NCI-H1694 (cell line): ENCODE data around the gene CXCL9.
"Not testable (repeated sequence)": the region's sequence is repeated elsewhere in the genome, so short reads cannot be mapped to it uniquely, and the experiment has no call there.

ENCODE experiments used
- DNase-seq: peaks from one replicate; lab custom pipeline; 2025; lab: John Stamatoyannopoulos, UW

The CXCL9 gene

DNA sequence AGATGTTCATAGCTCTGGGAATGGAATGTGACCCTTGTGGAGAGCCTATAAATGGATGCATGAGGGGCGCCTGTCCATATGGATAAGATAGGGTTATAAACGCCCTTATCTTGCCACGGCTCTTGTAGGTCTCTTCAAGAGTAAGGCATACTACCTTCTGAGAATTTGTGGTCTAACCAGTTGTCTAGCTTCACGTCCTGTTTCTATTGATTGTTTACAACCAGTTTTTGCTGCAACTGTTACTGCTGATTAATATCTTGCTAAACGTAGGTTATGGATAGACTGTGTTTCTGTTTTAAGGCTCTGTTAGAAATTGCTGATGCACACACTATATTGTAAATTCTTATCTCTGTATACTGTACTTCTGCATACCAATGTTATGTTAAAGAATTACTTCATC, 52.5 kb downstream of the CXCL9 start:
- DNase-seq, result not testable (repeated sequence)

DNA sequence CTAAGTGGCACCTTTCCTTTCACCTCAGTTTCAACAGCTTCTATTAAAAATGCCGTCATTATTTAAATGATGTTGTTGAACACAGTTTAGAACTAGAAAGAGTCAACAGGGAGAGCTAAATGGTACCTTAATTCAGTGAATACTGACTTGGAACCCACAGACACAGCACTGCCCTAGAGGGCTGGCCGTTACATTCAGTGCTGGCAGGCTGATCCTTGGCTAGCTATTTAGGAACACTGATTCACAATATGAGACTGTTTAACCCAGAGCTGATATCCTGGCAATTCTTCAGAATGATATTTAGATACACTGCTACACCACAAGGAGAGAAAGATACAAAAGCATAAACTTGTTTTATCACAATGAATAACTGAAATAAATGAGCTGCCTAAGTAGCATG, 53.8 kb downstream of the CXCL9 start:
- no peak for DNase-seq
